Measurements from ENCODE around the gene KATNAL1. TPM values are rescaled to one million over a fixed set of nuclear protein-coding genes. Genes with fewer than 3 reads are reported as not detected.

Gene KATNAL1
- total RNA-seq, 1 donor from 2014 or later, result 31.6 TPM

- DNase-seq (ENCODE audit: low spot score), result no peak
Observed at GRCh38 chr13:30169442-30169841, 137.9 kb downstream of the KATNAL1 start.

- DNase-seq (ENCODE audit: low spot score), result no peak
Observed at GRCh38 chr13:30165796-30166195, 141.6 kb downstream of the KATNAL1 start.

GRCh38 chr13:30165071-30165470 is 142.3 kb downstream of the KATNAL1 start:
- no peak for DNase-seq (ENCODE audit: low spot score)

GRCh38 chr13:30164146-30164545 is 143.2 kb downstream of the KATNAL1 start:
- no peak for DNase-seq (ENCODE audit: low spot score)

GRCh38 chr13:30163441-30163840 is 143.9 kb downstream of the KATNAL1 start:
- no peak for DNase-seq (ENCODE audit: low spot score)

GRCh38 chr13:30159446-30159839 is 147.9 kb downstream of the KATNAL1 start:
- no peak for DNase-seq (ENCODE audit: low spot score)

- DNase-seq (ENCODE audit: low spot score), result no peak
Observed at GRCh38 chr13:30158774-30159445, 148.4 kb downstream of the KATNAL1 start.

GRCh38 chr13:30157616-30157993 is 149.7 kb downstream of the KATNAL1 start:
- no peak for DNase-seq (ENCODE audit: low spot score)

- no peak for DNase-seq (ENCODE audit: low spot score)
Observed at GRCh38 chr13:30156826-30157615, 150.3 kb downstream of the KATNAL1 start.

- no peak for DNase-seq (ENCODE audit: low spot score)
Observed at GRCh38 chr13:30156270-30156669, 151.1 kb downstream of the KATNAL1 start.

GRCh38 chr13:30154931-30155330 is 152.4 kb downstream of the KATNAL1 start:
- DNase-seq (ENCODE audit: low spot score), result no peak

GRCh38 chr13:30154531-30154930 is 152.8 kb downstream of the KATNAL1 start:
- no peak for DNase-seq (ENCODE audit: low spot score)

GRCh38 chr13:30153545-30154426 is 153.6 kb downstream of the KATNAL1 start:
- no peak for DNase-seq (ENCODE audit: low spot score)

Other genes starting within 250 kb of the KATNAL1 start
- gene UBE2L5, start 114.9 kb upstream of the KATNAL1 start, total RNA-seq, result 0.26 TPM
- gene HMGB1, start 158.4 kb upstream of the KATNAL1 start, total RNA-seq, result 209 TPM

Data from mesenteric fat pad (tissue), 1 donor.